K562 (cell line): ENCODE data around the gene FAM50A. TPM values are rescaled to one million over a fixed set of nuclear protein-coding genes. Genes with fewer than 3 reads are reported as not detected.

ENCODE experiments used
- ATF4 ChIP-seq: fragments of 450-650 bp; formaldehyde crosslinking; IDR thresholded peaks from 2 replicates; pipeline ENCODE4 v1.4.0; 2022; ENCODE audit warnings: mild to moderate bottlenecking, moderate library complexity
- MAFK ChIP-seq: IDR thresholded peaks from 2 replicates; pipeline ENCODE4 v1.6.1; 2011; ENCODE audit warnings: low read length, improper control_type of control experiment
- MEIS2 ChIP-seq: fragments of 450-650 bp; IDR thresholded peaks from 2 replicates; pipeline ENCODE4 v1.6.1; 2014; ENCODE audit warnings: mild to moderate bottlenecking; ENCODE audit not compliant: partially characterized antibody
- MGA ChIP-seq: fragments of 450-650 bp; IDR thresholded peaks from 2 replicates; pipeline ENCODE4 v1.6.1; 2016; ENCODE audit warnings: mild to moderate bottlenecking, moderate library complexity
- NR4A1 ChIP-seq, 2 experiments: fragments of 250-450 bp in 1 of 2; fragments of 450-650 bp in 1 of 2; sonication (Bioruptor Pico) in 1 of 2; IDR thresholded peaks; 2 replicates each; pipeline versions ENCODE4 v1.4.0 to v1.6.1; 2016 to 2020; ENCODE audit warnings: mild to moderate bottlenecking in 2 of 2, missing compliant biosample characterization in 1 of 2, missing genetic modification characterization in 1 of 2, moderate library complexity in 1 of 2
- RAD21 ChIP-seq, 2 experiments: fragments of 250-450 bp in 1 of 2; fragments of 450-650 bp in 1 of 2; sonication (Bioruptor Pico) in 1 of 2; formaldehyde crosslinking in 1 of 2; IDR thresholded peaks in 1 of 2; conservative IDR thresholded peaks in 1 of 2; 2 replicates each; pipeline versions ENCODE4 v1.4.0 to v1.8.0; 2020 to 2022; ENCODE audit warnings: mild to moderate bottlenecking in 2 of 2, moderate library complexity in 1 of 2
- TAF9B ChIP-seq: fragments of 450-650 bp; IDR thresholded peaks from 2 replicates; pipeline ENCODE4 v1.6.1; 2018; ENCODE audit warnings: mild to moderate bottlenecking; ENCODE audit not compliant: partially characterized antibody
- TFAP4 ChIP-seq: sonication (generic); formaldehyde crosslinking; IDR thresholded peaks from 2 replicates; pipeline ENCODE4 v1.8.0; 2022; ENCODE audit warnings: missing genetic modification reagents, mild to moderate bottlenecking, moderate library complexity, borderline replicate concordance
- polyA plus RNA-seq, 8 experiments: library from polyadenylated mRNA; depleted of rRNA in 4 of 8; stranded (reverse) in 5 of 8; unstranded in 3 of 8; fragments of >200 nt; fragmentation: Nextera tagmentation in 2 of 8; fragmentation: Illumina TruSeq in 1 of 8; extraction: Ambion mirVana in 2 of 8; extraction: Trizol in 1 of 8; gene quantifications; 2 replicates each; pipeline versions ENCODE4 v1.2.1 to v1.2.3, GENCODE V29; 2011 to 2014; ENCODE audit warnings: inconsistent platforms in 1 of 8, missing spikeins in 1 of 8
- total RNA-seq, 7 experiments: library from RNA; depleted of rRNA in 6 of 7; stranded (reverse); fragments of >200 nt in 6 of 7; fragmentation: Illumina TruSeq in 2 of 7; extraction: Trizol in 2 of 7; gene quantifications; 2 replicates each; pipeline versions ENCODE4 v1.2.1 to v1.2.3, GENCODE V29; 2011 to 2021; ENCODE audit warnings: low replicate concordance in 1 of 7
- TF ChIP-seq, protein P1 (sequence below), 2 experiments: IDR thresholded peaks; 2 replicates each; pipeline ENCODE4 v1.6.1; 2011; ENCODE audit warnings: borderline replicate concordance in 1 of 2, control low read depth in 1 of 2, low read depth in 1 of 2, low read length in 1 of 2, mild to moderate bottlenecking in 1 of 2, mixed read lengths in 1 of 2, moderate library complexity in 1 of 2; ENCODE audit not compliant: insufficient read depth in 1 of 2, insufficient read length in 1 of 2, poor library complexity in 1 of 2, severe bottlenecking in 1 of 2; ENCODE audit errors: extremely low read depth in 1 of 2

The FAM50A gene
- total and polyA plus RNA-seq, 9 of the 15 experiments (the other 6 are each of a cell fraction or from before 2014, with no cell fraction given) = 4.4 to 114 (median 67.3) TPM

GRCh38 chrX:154459832-154460231, 15.9 kb downstream of the FAM50A start (continued):
- peak; percentile 26; the same call in 1 of the 2 replicates for TF ChIP-seq MGA
- TF ChIP-seq MEIS2 = peak; percentile 7
- peak; percentile 35; the same call in 1 of the 2 replicates for TF ChIP-seq TFAP4 (CRISPR knock-in tag)
- no peak for TF ChIP-seq RAD21 (CRISPR knock-in tag; conservative IDR thresholded peaks at IDR 0.05 in 1 of 2, IDR thresholded peaks at IDR 0.05 in 1 of 2)
- TF ChIP-seq TAF9B = no peak
- no peak for TF ChIP-seq ATF4 (CRISPR knock-in tag)
- no peak for TF ChIP-seq MAFK
- TF ChIP-seq, protein P1, sequence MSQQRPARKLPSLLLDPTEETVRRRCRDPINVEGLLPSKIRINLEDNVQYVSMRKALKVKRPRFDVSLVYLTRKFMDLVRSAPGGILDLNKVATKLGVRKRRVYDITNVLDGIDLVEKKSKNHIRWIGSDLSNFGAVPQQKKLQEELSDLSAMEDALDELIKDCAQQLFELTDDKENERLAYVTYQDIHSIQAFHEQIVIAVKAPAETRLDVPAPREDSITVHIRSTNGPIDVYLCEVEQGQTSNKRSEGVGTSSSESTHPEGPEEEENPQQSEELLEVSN (IDR thresholded peaks at IDR 0.05; ENCODE audit: borderline replicate concordance in 1 of 2, extremely low read depth in 1 of 2, insufficient read depth in 1 of 2, insufficient read length in 1 of 2, low read depth in 1 of 2, low read length in 1 of 2, poor library complexity in 1 of 2, severe bottlenecking in 1 of 2) = peak in 1 of 2 experiments; percentile 36
- no peak for TF ChIP-seq NR4A1 (CRISPR knock-in tag; IDR thresholded peaks at IDR 0.05)
- TF ChIP-seq NR4A1 (tag; IDR thresholded peaks at IDR 0.05) = no peak
